ENCODE results near the gene TSPAN7.

TSPAN7 gene

GRCh38 chrX:38519651-38520050 lies 41.7 kb upstream of the TSPAN7 start:
- ATAC-seq: no peak
- TF ChIP-seq ESRRG (CRISPR knock-in tag; IDR thresholded peaks at IDR 0.05) (no peak), TCF4 (CRISPR knock-in tag; IDR thresholded peaks at IDR 0.05; ENCODE audit: borderline replicate concordance) (no peak), ZFP30 (CRISPR knock-in tag; IDR thresholded peaks at IDR 0.05) (no peak), CREB5 (CRISPR knock-in tag; IDR thresholded peaks at IDR 0.05; ENCODE audit: low read depth) (no peak), RARB (CRISPR knock-in tag; IDR thresholded peaks at IDR 0.05) (no peak), POU6F1 (CRISPR knock-in tag; IDR thresholded peaks at IDR 0.05; ENCODE audit: borderline replicate concordance, low read depth) (no peak), CSDC2 (CRISPR knock-in tag; IDR thresholded peaks at IDR 0.05) (no peak), ARNTL (CRISPR knock-in tag; IDR thresholded peaks at IDR 0.05; ENCODE audit: borderline replicate concordance, low read depth) (no peak), GLIS3 (CRISPR knock-in tag; IDR thresholded peaks at IDR 0.05) (no peak), ISL1 (CRISPR knock-in tag; IDR thresholded peaks at IDR 0.05) (no peak), BACH2 (CRISPR knock-in tag; IDR thresholded peaks at IDR 0.05; ENCODE audit: borderline replicate concordance) (no peak), OSR1 (CRISPR knock-in tag; IDR thresholded peaks at IDR 0.05) (no peak), ZNF565 (CRISPR knock-in tag; conservative IDR thresholded peaks at IDR 0.05; ENCODE audit: low read depth) (no peak), ZFP3 (CRISPR knock-in tag; IDR thresholded peaks at IDR 0.05) (no peak), PPARA (CRISPR knock-in tag; IDR thresholded peaks at IDR 0.05; ENCODE audit: borderline replicate concordance) (no peak)
- TF ChIP-seq, protein P1, sequence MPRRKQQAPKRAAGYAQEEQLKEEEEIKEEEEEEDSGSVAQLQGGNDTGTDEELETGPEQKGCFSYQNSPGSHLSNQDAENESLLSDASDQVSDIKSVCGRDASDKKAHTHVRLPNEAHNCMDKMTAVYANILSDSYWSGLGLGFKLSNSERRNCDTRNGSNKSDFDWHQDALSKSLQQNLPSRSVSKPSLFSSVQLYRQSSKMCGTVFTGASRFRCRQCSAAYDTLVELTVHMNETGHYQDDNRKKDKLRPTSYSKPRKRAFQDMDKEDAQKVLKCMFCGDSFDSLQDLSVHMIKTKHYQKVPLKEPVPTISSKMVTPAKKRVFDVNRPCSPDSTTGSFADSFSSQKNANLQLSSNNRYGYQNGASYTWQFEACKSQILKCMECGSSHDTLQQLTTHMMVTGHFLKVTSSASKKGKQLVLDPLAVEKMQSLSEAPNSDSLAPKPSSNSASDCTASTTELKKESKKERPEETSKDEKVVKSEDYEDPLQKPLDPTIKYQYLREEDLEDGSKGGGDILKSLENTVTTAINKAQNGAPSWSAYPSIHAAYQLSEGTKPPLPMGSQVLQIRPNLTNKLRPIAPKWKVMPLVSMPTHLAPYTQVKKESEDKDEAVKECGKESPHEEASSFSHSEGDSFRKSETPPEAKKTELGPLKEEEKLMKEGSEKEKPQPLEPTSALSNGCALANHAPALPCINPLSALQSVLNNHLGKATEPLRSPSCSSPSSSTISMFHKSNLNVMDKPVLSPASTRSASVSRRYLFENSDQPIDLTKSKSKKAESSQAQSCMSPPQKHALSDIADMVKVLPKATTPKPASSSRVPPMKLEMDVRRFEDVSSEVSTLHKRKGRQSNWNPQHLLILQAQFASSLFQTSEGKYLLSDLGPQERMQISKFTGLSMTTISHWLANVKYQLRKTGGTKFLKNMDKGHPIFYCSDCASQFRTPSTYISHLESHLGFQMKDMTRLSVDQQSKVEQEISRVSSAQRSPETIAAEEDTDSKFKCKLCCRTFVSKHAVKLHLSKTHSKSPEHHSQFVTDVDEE (CRISPR knock-in tag; IDR thresholded peaks at IDR 0.05): no peak
- TF ChIP-seq, protein P2, sequence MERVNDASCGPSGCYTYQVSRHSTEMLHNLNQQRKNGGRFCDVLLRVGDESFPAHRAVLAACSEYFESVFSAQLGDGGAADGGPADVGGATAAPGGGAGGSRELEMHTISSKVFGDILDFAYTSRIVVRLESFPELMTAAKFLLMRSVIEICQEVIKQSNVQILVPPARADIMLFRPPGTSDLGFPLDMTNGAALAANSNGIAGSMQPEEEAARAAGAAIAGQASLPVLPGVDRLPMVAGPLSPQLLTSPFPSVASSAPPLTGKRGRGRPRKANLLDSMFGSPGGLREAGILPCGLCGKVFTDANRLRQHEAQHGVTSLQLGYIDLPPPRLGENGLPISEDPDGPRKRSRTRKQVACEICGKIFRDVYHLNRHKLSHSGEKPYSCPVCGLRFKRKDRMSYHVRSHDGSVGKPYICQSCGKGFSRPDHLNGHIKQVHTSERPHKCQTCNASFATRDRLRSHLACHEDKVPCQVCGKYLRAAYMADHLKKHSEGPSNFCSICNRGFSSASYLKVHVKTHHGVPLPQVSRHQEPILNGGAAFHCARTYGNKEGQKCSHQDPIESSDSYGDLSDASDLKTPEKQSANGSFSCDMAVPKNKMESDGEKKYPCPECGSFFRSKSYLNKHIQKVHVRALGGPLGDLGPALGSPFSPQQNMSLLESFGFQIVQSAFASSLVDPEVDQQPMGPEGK (CRISPR knock-in tag; IDR thresholded peaks at IDR 0.05; ENCODE audit: borderline replicate concordance): no peak

DNA sequence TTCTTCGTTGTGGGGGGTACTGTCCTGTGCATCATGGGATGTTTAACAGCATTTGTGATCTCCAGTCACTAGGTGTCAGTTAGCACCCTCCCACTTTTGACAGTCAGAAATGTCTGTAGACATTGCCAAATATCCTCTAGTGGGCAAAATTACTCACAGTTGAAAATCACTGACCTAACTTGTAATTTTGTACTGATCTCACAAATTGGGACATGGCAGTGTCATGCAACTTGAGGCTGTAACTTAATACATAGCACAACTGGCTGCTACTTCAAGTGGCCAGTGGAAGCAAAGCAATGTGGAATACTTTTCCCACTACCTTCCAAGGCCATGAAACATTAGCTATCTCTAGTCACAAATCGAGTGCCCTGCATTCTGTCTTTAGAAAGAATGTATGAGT lies 23.2 kb upstream of the TSPAN7 start:
- ATAC-seq: no peak
- no peak for TF ChIP-seq CREB5 (CRISPR knock-in tag; IDR thresholded peaks at IDR 0.05; ENCODE audit: low read depth)
- no peak for TF ChIP-seq ZNF565 (CRISPR knock-in tag; conservative IDR thresholded peaks at IDR 0.05; ENCODE audit: low read depth)
- TF ChIP-seq, protein P3, sequence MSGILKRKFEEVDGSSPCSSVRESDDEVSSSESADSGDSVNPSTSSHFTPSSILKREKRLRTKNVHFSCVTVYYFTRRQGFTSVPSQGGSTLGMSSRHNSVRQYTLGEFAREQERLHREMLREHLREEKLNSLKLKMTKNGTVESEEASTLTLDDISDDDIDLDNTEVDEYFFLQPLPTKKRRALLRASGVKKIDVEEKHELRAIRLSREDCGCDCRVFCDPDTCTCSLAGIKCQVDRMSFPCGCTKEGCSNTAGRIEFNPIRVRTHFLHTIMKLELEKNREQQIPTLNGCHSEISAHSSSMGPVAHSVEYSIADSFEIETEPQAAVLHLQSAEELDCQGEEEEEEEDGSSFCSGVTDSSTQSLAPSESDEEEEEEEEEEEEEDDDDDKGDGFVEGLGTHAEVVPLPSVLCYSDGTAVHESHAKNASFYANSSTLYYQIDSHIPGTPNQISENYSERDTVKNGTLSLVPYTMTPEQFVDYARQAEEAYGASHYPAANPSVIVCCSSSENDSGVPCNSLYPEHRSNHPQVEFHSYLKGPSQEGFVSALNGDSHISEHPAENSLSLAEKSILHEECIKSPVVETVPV (CRISPR knock-in tag; IDR thresholded peaks at IDR 0.05): no peak
- TF ChIP-seq, protein P2 (CRISPR knock-in tag; IDR thresholded peaks at IDR 0.05; ENCODE audit: borderline replicate concordance): no peak
- TF ChIP-seq ISL1 (CRISPR knock-in tag; IDR thresholded peaks at IDR 0.05): no peak
- no peak for TF ChIP-seq PPARA (CRISPR knock-in tag; IDR thresholded peaks at IDR 0.05; ENCODE audit: borderline replicate concordance)
- no peak for TF ChIP-seq TCF4 (CRISPR knock-in tag; IDR thresholded peaks at IDR 0.05; ENCODE audit: borderline replicate concordance)
- no peak for TF ChIP-seq SNAI2 (CRISPR knock-in tag; IDR thresholded peaks at IDR 0.05)
- no peak for TF ChIP-seq OSR1 (CRISPR knock-in tag; IDR thresholded peaks at IDR 0.05)
- TF ChIP-seq ZNF70 (CRISPR knock-in tag; IDR thresholded peaks at IDR 0.05): no peak
- TF ChIP-seq ZFP3 (CRISPR knock-in tag; IDR thresholded peaks at IDR 0.05): no peak
- no peak for TF ChIP-seq GLIS3 (CRISPR knock-in tag; IDR thresholded peaks at IDR 0.05)
- TF ChIP-seq BACH2 (CRISPR knock-in tag; IDR thresholded peaks at IDR 0.05; ENCODE audit: borderline replicate concordance): no peak
- TF ChIP-seq CSDC2 (CRISPR knock-in tag; IDR thresholded peaks at IDR 0.05): no peak
- TF ChIP-seq, protein P1 (CRISPR knock-in tag; IDR thresholded peaks at IDR 0.05): no peak
- no peak for TF ChIP-seq POU6F1 (CRISPR knock-in tag; IDR thresholded peaks at IDR 0.05; ENCODE audit: borderline replicate concordance, low read depth)
- no peak for TF ChIP-seq ZC3H10 (CRISPR knock-in tag; IDR thresholded peaks at IDR 0.05)

Measured in SK-N-SH treated with all-trans-retinoic acid at 6 μM for 48 hours (cell line).